Measurements from ENCODE around the gene TMEM169. TPM values are rescaled to one million over a fixed set of nuclear protein-coding genes. Genes with fewer than 3 reads are reported as not detected.

TMEM169 gene
- total and polyA plus RNA-seq, 2 of the 13 experiments (the other 11 are each of a cell fraction or from before 2014, with no cell fraction given): 1.5 to 4.5 TPM

- 0 out of 2 replicates have a peak, but pooled peaks have one; percentile 19 for TF ChIP-seq CHD2 (IDR thresholded peaks at IDR 0.05; ENCODE audit: low read depth, low read length)
- TF ChIP-seq ATRX (CRISPR knock-in tag; IDR thresholded peaks at IDR 0.05; ENCODE audit: borderline replicate concordance): no peak
- peak; percentile 86; the same call in 1 of the 2 replicates for TF ChIP-seq ZKSCAN8 (CRISPR knock-in tag; IDR thresholded peaks at IDR 0.05; ENCODE audit: borderline replicate concordance)
- no peak for TF ChIP-seq TEAD2 (CRISPR knock-in tag; IDR thresholded peaks at IDR 0.05)
- TF ChIP-seq YEATS2 (CRISPR knock-in tag; IDR thresholded peaks at IDR 0.05; ENCODE audit: borderline replicate concordance): peak; percentile 80; the same call in 1 of the 2 replicates
- TF ChIP-seq LBX2 (CRISPR knock-in tag; IDR thresholded peaks at IDR 0.05; ENCODE audit: borderline replicate concordance): peak; percentile 88; the same call in 1 of the 2 replicates
- 0 out of 2 replicates have a peak, but pooled peaks have one; percentile 2 for TF ChIP-seq AKNA (CRISPR knock-in tag; IDR thresholded peaks at IDR 0.05; ENCODE audit: borderline replicate concordance)
- no peak for TF ChIP-seq NFIB (CRISPR knock-in tag; IDR thresholded peaks at IDR 0.05; ENCODE audit: borderline replicate concordance)
- TF ChIP-seq MZF1 (CRISPR knock-in tag; IDR thresholded peaks at IDR 0.05; ENCODE audit: borderline replicate concordance): peak; percentile 98
- TF ChIP-seq ZMAT5 (CRISPR knock-in tag; IDR thresholded peaks at IDR 0.05; ENCODE audit: borderline replicate concordance, low read depth): no peak
- TF ChIP-seq ISL2 (CRISPR knock-in tag; IDR thresholded peaks at IDR 0.05): peak; percentile 63
- TF ChIP-seq ZNF264 (CRISPR knock-in tag; IDR thresholded peaks at IDR 0.05): peak; percentile 73; the same call in 1 of the 2 replicates
- peak; percentile 75 for TF ChIP-seq USF2 (IDR thresholded peaks at IDR 0.05; ENCODE audit: low read depth, low read length)
- TF ChIP-seq USF2 (CRISPR knock-in tag; IDR thresholded peaks at IDR 0.05; ENCODE audit: borderline replicate concordance): peak; percentile 91
- TF ChIP-seq ZNF451 (CRISPR knock-in tag; IDR thresholded peaks at IDR 0.05): peak; percentile 95
- TF ChIP-seq, protein P1, sequence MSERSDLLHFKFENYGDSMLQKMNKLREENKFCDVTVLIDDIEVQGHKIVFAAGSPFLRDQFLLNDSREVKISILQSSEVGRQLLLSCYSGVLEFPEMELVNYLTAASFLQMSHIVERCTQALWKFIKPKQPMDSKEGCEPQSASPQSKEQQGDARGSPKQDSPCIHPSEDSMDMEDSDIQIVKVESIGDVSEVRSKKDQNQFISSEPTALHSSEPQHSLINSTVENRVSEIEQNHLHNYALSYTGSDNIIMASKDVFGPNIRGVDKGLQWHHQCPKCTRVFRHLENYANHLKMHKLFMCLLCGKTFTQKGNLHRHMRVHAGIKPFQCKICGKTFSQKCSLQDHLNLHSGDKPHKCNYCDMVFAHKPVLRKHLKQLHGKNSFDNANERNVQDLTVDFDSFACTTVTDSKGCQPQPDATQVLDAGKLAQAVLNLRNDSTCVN (CRISPR knock-in tag; IDR thresholded peaks at IDR 0.05; ENCODE audit: borderline replicate concordance): peak; percentile 88
- TF ChIP-seq, protein P2, sequence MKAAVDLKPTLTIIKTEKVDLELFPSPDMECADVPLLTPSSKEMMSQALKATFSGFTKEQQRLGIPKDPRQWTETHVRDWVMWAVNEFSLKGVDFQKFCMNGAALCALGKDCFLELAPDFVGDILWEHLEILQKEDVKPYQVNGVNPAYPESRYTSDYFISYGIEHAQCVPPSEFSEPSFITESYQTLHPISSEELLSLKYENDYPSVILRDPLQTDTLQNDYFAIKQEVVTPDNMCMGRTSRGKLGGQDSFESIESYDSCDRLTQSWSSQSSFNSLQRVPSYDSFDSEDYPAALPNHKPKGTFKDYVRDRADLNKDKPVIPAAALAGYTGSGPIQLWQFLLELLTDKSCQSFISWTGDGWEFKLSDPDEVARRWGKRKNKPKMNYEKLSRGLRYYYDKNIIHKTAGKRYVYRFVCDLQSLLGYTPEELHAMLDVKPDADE (CRISPR knock-in tag; IDR thresholded peaks at IDR 0.05): no peak
- TF ChIP-seq MLX (CRISPR knock-in tag; IDR thresholded peaks at IDR 0.05): peak; percentile 66
These were observed at the start of gene TMEM169, which contains the start of gene PECR (continued) for GRCh38 chr2:216081487-216082116.
